CD14-positive monocyte (primary cell): Measurements from ENCODE around the gene WNT7B. TPM values are rescaled to one million over a fixed set of nuclear protein-coding genes. Genes with fewer than 3 reads are reported as not detected.
A peak's percentile ranks its signal among the peaks of the same experiment; 100 is the strongest.

ENCODE experiments used
- DNase-seq, 3 donors: peaks; one replicate each; pipeline ENCODE4 v3.0.0-alpha.2; 2011 to 2022
- H2AFZ ChIP-seq: 2 replicates; pipeline ENCODE4 v1.6.0; 2012; ENCODE audit warnings: mild to moderate bottlenecking, low read depth, low read length, inconsistent platforms; ENCODE audit not compliant: insufficient read depth, poor library complexity, severe bottlenecking
- H3K27ac ChIP-seq, 2 donors: 1 replicate in 1 of 2; 2 replicates in 1 of 2; pipeline ENCODE4 v1.5.1; 2012 to 2013; ENCODE audit warnings: low read length in 2 of 2, control low read depth in 1 of 2, inconsistent platforms in 1 of 2, low read depth in 1 of 2, mild to moderate bottlenecking in 1 of 2
- H3K27me3 ChIP-seq, 2 donors: one replicate each; pipeline versions ENCODE4 v1.6.0 to v1.6.1; 2011 to 2013; ENCODE audit warnings: low read length in 2 of 2; ENCODE audit not compliant: control insufficient read depth in 2 of 2, insufficient read depth in 2 of 2
- H3K36me3 ChIP-seq, 2 donors: replicated peaks in 1 of 2; 1 replicate in 1 of 2; 2 replicates in 1 of 2; pipeline versions ENCODE4 v1.5.1 to v1.6.1; 2012 to 2013; ENCODE audit warnings: low read length in 2 of 2, control low read depth in 1 of 2, inconsistent platforms in 1 of 2, mild to moderate bottlenecking in 1 of 2; ENCODE audit not compliant: insufficient read depth in 2 of 2, control insufficient read depth in 1 of 2
- H3K4me1 ChIP-seq, 2 donors: 1 replicate in 1 of 2; 2 replicates in 1 of 2; pipeline versions ENCODE4 v1.5.1 to v1.6.1; 2012 to 2013; ENCODE audit warnings: low read length in 2 of 2, control low read depth in 1 of 2, inconsistent platforms in 1 of 2, mild to moderate bottlenecking in 1 of 2, moderate library complexity in 1 of 2; ENCODE audit not compliant: insufficient read depth in 2 of 2, control insufficient read depth in 1 of 2
- H3K4me2 ChIP-seq: replicated peaks from 2 replicates; pipeline ENCODE3; 2012; ENCODE audit warnings: low read length, moderate library complexity, mild to moderate bottlenecking; ENCODE audit not compliant: poor library complexity, severe bottlenecking; ENCODE audit errors: extremely low read depth
- H3K4me3 ChIP-seq, 3 experiments: fragments of 200-600 bp in 1 of 3; sonication (generic) in 1 of 3; replicated peaks in 1 of 3; 1 replicate in 2 of 3; 2 replicates in 1 of 3; pipeline ENCODE4 v1.5.1; 2011 to 2013; ENCODE audit warnings: low read length in 3 of 3, mild to moderate bottlenecking in 3 of 3, control low read depth in 2 of 3, low read depth in 2 of 3, inconsistent platforms in 1 of 3, moderate library complexity in 1 of 3
- H3K79me2 ChIP-seq: 2 replicates; pipeline ENCODE4 v1.6.0; 2012; ENCODE audit warnings: mild to moderate bottlenecking, control low read depth, inconsistent platforms, low read length, moderate library complexity; ENCODE audit not compliant: insufficient read depth
- H3K9ac ChIP-seq: 2 replicates; pipeline ENCODE4 v1.6.0; 2017; ENCODE audit warnings: low read length, mild to moderate bottlenecking; ENCODE audit not compliant: insufficient read depth, poor library complexity, severe bottlenecking
- H3K9me3 ChIP-seq, 2 donors: replicated peaks in 1 of 2; 1 replicate in 1 of 2; 2 replicates in 1 of 2; pipeline versions ENCODE4 v1.5.1 to v1.6.1; 2012 to 2013; ENCODE audit warnings: low read length in 2 of 2, control low read depth in 1 of 2; ENCODE audit not compliant: control insufficient read depth in 1 of 2, insufficient read depth in 1 of 2
- H4K20me1 ChIP-seq: 2 replicates; pipeline ENCODE4 v1.6.0; 2012; ENCODE audit warnings: mild to moderate bottlenecking, low read length, control low read depth, moderate library complexity; ENCODE audit not compliant: insufficient read depth
- H3K27ac Mint-ChIP-seq, 7 donors: one replicate each; pipeline ENCODE4 v1.8.0; 2020; ENCODE audit warnings: mild to moderate bottlenecking in 7 of 7, mixed read lengths in 7 of 7, moderate library complexity in 6 of 7, inconsistent platforms in 2 of 7
- H3K27me3 Mint-ChIP-seq, 3 donors: one replicate each; pipeline ENCODE4 v1.8.0; 2021 to 2022; ENCODE audit warnings: low read depth in 3 of 3, mild to moderate bottlenecking in 3 of 3, mixed read lengths in 3 of 3, moderate library complexity in 3 of 3, inconsistent platforms in 1 of 3
- H3K36me3 Mint-ChIP-seq, 2 donors: one replicate each; pipeline ENCODE4 v1.8.0; 2020; ENCODE audit warnings: mixed read lengths in 2 of 2, inconsistent platforms in 1 of 2, mild to moderate bottlenecking in 1 of 2
- H3K4me1 Mint-ChIP-seq: one replicate; pipeline ENCODE4 v1.8.0; 2020; ENCODE audit warnings: mild to moderate bottlenecking, mixed read lengths
- H3K4me3 Mint-ChIP-seq, 2 donors: one replicate each; pipeline ENCODE4 v1.8.0; 2020; ENCODE audit warnings: mild to moderate bottlenecking in 2 of 2, mixed read lengths in 2 of 2, moderate library complexity in 1 of 2
- H3K9me3 Mint-ChIP-seq, 7 donors: one replicate each; pipeline ENCODE4 v1.8.0; 2020 to 2022; ENCODE audit warnings: mixed read lengths in 7 of 7, mild to moderate bottlenecking in 6 of 7, moderate library complexity in 6 of 7, inconsistent platforms in 2 of 7
- CTCF ChIP-seq: fragments of 200-600 bp; IDR thresholded peaks from one replicate; pipeline ENCODE4 v1.8.0; 2022; ENCODE audit warnings: antibody characterized with exemption, mild to moderate bottlenecking
- WGBS: methylation state at CpG from one replicate; pipeline ENCODE4 v1.1.5; 2013; ENCODE audit warnings: missing lambda C conversion rate; ENCODE audit not compliant: insufficient coverage; 5-methylcytosine and 5-hydroxymethylcytosine counted together
- intact Hi-C, 2 donors: fragments of 100-400 bp; cut with micrococcal nuclease; formaldehyde crosslinking; loops; one replicate each; pipeline versions ENCODE4 v1.15.0 to v1.15.1; 2023
- polyA plus RNA-seq, 3 donors: library from polyadenylated mRNA; depleted of rRNA in 1 of 3; unstranded in 2 of 3; stranded (reverse) in 1 of 3; fragments of 300-500 nt in 2 of 3; fragments of >200 nt in 1 of 3; fragmentation: Illumina TruSeq in 2 of 3; gene quantifications; 1 replicate in 2 of 3; 2 replicates in 1 of 3; pipeline ENCODE4 v1.2.3, GENCODE V29; 2012 to 2021

The WNT7B gene
- polyA plus RNA-seq, 3 donors = not detected

DNA sequence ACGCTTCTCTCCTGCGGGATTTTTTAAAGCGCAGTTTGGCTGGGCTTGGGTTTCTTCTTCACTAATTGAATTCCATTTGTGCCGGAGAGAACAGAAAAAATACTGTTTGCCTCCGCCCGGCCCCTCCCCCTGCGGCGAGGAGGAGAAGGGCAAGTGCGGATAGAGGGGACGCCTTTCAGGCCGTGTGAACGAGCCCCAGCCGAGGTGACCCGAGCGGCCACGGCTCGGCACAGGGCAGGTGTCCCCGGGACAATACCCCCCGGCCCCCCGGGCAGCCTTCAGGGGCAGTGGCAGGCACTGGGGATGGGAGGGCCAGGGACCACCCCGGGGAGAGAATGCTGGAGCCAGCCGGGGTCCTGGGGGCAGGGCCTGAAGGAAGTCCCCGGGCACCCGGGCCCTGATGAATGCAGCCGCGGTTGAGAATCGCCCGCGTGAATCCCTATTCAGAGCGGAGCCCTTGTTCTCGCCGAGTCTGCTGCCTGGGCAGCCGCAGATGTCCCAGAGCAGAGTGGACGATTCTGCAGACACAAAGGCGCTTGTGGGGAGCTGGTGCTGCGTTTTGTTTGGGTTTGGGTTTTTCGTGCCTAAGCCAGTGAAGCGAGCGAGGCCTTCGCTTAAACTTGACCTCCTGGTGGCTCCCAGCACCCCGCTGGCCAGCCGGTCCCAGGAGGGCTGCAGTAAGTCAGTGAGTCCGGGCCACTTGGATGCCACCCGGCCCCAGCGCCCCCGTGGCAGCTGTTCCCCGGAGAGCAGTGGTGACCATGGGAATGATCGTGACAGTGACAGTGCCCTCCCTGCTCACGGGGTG is 96.0 kb downstream of the WNT7B start:
- no peak overlapping the region for H3K27ac ChIP-seq
- peaks cover 0 to 13% (median 3%) of the 10 kb centered on the region in 7 donors for H3K9me3 Mint-ChIP-seq
- intact Hi-C loops = no loop called here
- peaks cover 11 to 62% of the 10 kb centered on the region in 2 donors for H3K27me3 ChIP-seq
- DNase-seq = no peak
- no peaks in the 10 kb centered on the region for H4K20me1 ChIP-seq
- H3K4me3 Mint-ChIP-seq = peak overlapping the region; percentile 34 to 75
- no peak overlapping the region for H2AFZ ChIP-seq
- H3K79me2 ChIP-seq = no peaks in the 10 kb centered on the region
- WGBS = 12% methylated on average over 47 of the region's 49 CpGs
- no peaks in the 10 kb centered on the region for H3K36me3 ChIP-seq
- H3K9me3 ChIP-seq = peaks cover 0 to 6% of the 10 kb centered on the region in 2 donors
- H3K4me2 ChIP-seq = no peak overlapping the region
- no peak for TF ChIP-seq CTCF
- H3K4me1 Mint-ChIP-seq = no peaks in the 10 kb centered on the region
- H3K27me3 Mint-ChIP-seq = peaks cover 54 to 76% (median 65%) of the 10 kb centered on the region in 3 donors
- no peaks in the 10 kb centered on the region for H3K4me1 ChIP-seq
- H3K9ac ChIP-seq = no peak overlapping the region
- no peak overlapping the region for H3K27ac Mint-ChIP-seq
- H3K36me3 Mint-ChIP-seq = no peaks in the 10 kb centered on the region
- no peak overlapping the region for H3K4me3 ChIP-seq

GRCh38 chr22:45880091-45880715 is 96.8 kb downstream of the WNT7B start:
- Histone ChIP-seq H3K79me2 (no peaks in the 10 kb centered on the region), H4K20me1 (no peaks in the 10 kb centered on the region), H3K27me3 (peaks cover 11 to 62% of the 10 kb centered on the region in 2 donors), H3K9ac (no peak overlapping the region), H3K27ac (no peak overlapping the region), H3K36me3 (no peaks in the 10 kb centered on the region), H3K4me2 (no peak overlapping the region), H3K9me3 (peaks cover 0 to 6% of the 10 kb centered on the region in 2 donors), H2AFZ (no peak overlapping the region), H3K4me3 (no peak overlapping the region), H3K4me1 (no peaks in the 10 kb centered on the region)
- no peaks in the 10 kb centered on the region for H3K4me1 Mint-ChIP-seq
- H3K4me3 Mint-ChIP-seq = peak overlapping the region in 1 of 2 donors; percentile 75
- intact Hi-C loops = no loop called here
- H3K27me3 Mint-ChIP-seq = peaks cover 56 to 73% (median 68%) of the 10 kb centered on the region in 3 donors
- 35% methylated on average over 22 of the region's 22 CpGs for WGBS
- TF ChIP-seq CTCF = no peak
- peaks cover 0 to 13% (median 2%) of the 10 kb centered on the region in 7 donors for H3K9me3 Mint-ChIP-seq
- no peak for DNase-seq
- H3K36me3 Mint-ChIP-seq = no peaks in the 10 kb centered on the region
- H3K27ac Mint-ChIP-seq = no peak overlapping the region
